Measurements from ENCODE around the gene RSBN1.

Gene RSBN1

GRCh38 chr1:113811888-113812660, at the start of gene RSBN1:
Gene RSBN1 (minus strand): TSS chr1:113812476. CDS start chr1:113812412, 64 bp downstream.
- peak within 1 kb of the TSS; percentile 93 for H3K4me3 ChIP-seq (ENCODE audit: low read depth, low read length)
- no peak for TF ChIP-seq CTCF (IDR thresholded peaks at IDR 0.05; ENCODE audit: low read depth, low read length)

- H3K4me3 ChIP-seq (ENCODE audit: low read depth, low read length): no peak overlapping the region
- TF ChIP-seq CTCF (IDR thresholded peaks at IDR 0.05; ENCODE audit: low read depth, low read length): no peak
Measured at GRCh38 chr1:113861641-113862040, 49.4 kb upstream of the RSBN1 start.

GRCh38 chr1:113860891-113861290, 48.6 kb upstream of the RSBN1 start:
- no peak for TF ChIP-seq CTCF (IDR thresholded peaks at IDR 0.05; ENCODE audit: low read depth, low read length)
- peak overlapping the region; percentile 23 for H3K4me3 ChIP-seq (ENCODE audit: low read depth, low read length)

GRCh38 chr1:113859478-113860175, 47.4 kb upstream of the RSBN1 start:
- no peak for TF ChIP-seq CTCF (IDR thresholded peaks at IDR 0.05; ENCODE audit: low read depth, low read length)
- H3K4me3 ChIP-seq (ENCODE audit: low read depth, low read length): no peak overlapping the region

GRCh38 chr1:113858982-113859381, 46.7 kb upstream of the RSBN1 start:
- no peak for TF ChIP-seq CTCF (IDR thresholded peaks at IDR 0.05; ENCODE audit: low read depth, low read length)
- H3K4me3 ChIP-seq (ENCODE audit: low read depth, low read length): no peak overlapping the region

- no peak overlapping the region for H3K4me3 ChIP-seq (ENCODE audit: low read depth, low read length)
- TF ChIP-seq CTCF (IDR thresholded peaks at IDR 0.05; ENCODE audit: low read depth, low read length): no peak
Measured at GRCh38 chr1:113858418-113858817, 46.1 kb upstream of the RSBN1 start.

GRCh38 chr1:113857776-113858175, 45.5 kb upstream of the RSBN1 start:
- H3K4me3 ChIP-seq (ENCODE audit: low read depth, low read length): no peak overlapping the region
- no peak for TF ChIP-seq CTCF (IDR thresholded peaks at IDR 0.05; ENCODE audit: low read depth, low read length)
